Measurements from ENCODE around the gene MYH11.
A peak's percentile ranks its signal among the peaks of the same experiment; 100 is the strongest.

MYH11 gene

DNA sequence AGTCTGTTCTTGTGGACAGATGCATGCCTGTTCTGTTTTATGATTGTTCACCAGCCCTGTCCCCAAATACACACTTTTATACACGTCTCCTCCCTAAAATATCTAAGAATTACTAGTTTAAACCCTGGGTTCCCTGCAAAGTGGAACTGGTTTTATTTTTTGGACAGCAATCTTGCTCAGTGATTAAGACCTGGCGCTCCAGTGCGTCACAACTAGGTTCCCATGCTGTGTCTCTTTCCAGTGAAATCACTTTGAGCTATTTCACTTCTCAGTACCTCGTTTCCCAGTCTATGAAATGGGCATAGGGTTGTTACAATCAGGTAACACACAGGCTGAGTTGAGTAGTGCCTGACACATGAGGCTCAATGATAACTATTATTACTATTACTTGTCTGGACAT is 30.5 kb upstream of the MYH11 start:
- DNase-seq (ENCODE audit: extremely low read depth, low read depth) = no peak
- H3K4me3 ChIP-seq (replicated peaks; ENCODE audit: low read depth, low read length) = peak overlapping the region; percentile 83
- TF ChIP-seq, protein P1, sequence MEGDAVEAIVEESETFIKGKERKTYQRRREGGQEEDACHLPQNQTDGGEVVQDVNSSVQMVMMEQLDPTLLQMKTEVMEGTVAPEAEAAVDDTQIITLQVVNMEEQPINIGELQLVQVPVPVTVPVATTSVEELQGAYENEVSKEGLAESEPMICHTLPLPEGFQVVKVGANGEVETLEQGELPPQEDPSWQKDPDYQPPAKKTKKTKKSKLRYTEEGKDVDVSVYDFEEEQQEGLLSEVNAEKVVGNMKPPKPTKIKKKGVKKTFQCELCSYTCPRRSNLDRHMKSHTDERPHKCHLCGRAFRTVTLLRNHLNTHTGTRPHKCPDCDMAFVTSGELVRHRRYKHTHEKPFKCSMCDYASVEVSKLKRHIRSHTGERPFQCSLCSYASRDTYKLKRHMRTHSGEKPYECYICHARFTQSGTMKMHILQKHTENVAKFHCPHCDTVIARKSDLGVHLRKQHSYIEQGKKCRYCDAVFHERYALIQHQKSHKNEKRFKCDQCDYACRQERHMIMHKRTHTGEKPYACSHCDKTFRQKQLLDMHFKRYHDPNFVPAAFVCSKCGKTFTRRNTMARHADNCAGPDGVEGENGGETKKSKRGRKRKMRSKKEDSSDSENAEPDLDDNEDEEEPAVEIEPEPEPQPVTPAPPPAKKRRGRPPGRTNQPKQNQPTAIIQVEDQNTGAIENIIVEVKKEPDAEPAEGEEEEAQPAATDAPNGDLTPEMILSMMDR (IDR thresholded peaks at IDR 0.05; ENCODE audit: low read depth, low read length, missing control alignments) = no peak

DNA sequence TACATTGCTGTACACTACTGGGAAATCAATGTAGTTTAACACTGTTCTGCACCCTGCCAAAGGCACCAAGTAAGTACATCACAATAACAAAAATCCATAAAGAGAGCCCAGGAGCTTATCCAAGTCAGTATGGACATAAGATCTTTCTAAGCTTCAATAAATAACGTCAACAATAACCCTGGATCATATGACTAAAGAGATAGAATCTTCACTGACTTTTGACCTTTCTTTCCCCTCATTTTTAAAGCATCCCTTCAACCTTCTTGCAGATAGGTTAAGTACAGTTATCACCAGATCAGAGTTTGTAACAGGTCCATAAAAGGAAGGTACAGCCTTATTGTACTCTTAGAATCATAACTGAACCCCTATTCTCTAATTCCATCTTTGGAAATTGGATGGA is 29.2 kb upstream of the MYH11 start:
- H3K4me3 ChIP-seq (replicated peaks; ENCODE audit: low read depth, low read length) = no peak overlapping the region
- DNase-seq (ENCODE audit: extremely low read depth, low read depth) = no peak
- TF ChIP-seq, protein P1 (IDR thresholded peaks at IDR 0.05; ENCODE audit: low read depth, low read length, missing control alignments) = no peak

DNA sequence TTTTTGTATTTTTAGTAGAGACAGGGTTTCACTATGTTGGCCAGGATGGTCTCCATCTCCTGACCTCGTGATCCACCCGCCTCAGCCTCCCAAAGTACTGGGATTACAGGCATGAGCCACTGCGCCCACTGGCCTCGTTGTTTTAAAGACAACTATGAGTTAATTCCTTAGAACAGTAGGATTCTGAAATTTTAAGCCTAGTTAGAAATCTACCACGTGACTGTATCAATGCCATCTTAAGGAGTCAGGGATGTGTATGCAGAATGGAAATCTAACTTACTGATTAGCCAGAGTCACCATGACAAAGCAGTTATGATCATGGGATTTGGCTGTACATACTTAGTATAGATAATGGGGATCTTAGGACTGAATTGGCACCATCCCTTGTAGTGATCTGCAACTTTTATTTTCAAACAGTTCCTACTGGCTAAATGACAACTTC is 28.8 kb upstream of the MYH11 start:
- H3K4me3 ChIP-seq (replicated peaks; ENCODE audit: low read depth, low read length) = no peak overlapping the region
- TF ChIP-seq, protein P1 (IDR thresholded peaks at IDR 0.05; ENCODE audit: low read depth, low read length, missing control alignments) = no peak
- DNase-seq (ENCODE audit: extremely low read depth, low read depth) = no peak

DNA sequence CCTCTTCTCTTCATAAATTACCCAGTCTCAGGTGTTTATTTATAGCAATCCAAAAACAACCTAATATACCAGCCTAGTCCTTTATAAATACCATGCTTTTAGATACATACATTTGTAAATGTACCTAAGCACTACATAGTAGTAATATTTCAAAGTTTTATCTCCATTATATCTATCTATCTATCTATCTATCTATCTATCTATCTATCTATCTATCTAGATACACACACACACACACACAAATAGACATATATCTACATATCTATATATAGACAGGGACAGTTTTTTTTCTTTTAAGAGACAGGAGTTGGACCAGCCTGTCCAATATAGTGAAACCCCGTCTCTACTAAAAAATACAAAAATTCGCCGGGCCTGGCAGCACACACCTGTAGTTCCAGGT is 25.7 kb upstream of the MYH11 start:
- TF ChIP-seq, protein P1 (IDR thresholded peaks at IDR 0.05; ENCODE audit: low read depth, low read length, missing control alignments) = no peak
- DNase-seq (ENCODE audit: extremely low read depth, low read depth) = no peak
- H3K4me3 ChIP-seq (replicated peaks; ENCODE audit: low read depth, low read length) = no peak overlapping the region

DNA sequence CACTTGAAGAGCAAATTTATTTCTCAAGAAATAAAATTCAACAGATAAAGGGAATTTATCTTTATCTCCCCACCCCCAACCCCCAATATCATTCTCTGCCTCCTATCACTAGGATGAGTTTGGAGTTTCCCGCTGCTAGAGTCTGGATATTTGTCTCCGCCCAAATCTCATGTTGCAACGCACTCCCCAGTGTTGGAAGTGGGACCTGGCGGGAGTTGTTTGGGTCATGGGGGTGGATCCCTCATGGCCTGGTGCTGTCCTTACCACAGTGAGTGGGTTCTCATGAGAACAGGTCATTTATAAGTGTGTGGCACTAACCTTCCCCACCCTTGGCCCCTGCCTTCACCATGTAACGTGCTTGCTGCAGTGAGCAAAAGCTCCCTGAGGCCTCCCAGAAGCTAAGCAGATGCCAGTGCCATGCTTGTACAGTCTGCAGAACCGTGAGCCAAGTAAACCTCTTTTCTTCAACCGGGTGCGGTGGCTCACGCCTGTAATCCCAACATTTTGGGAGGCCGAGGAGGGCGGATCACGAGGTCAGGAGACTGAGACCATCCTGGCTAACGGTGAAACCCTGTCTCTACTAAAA is 25.1 kb upstream of the MYH11 start:
- DNase-seq (ENCODE audit: extremely low read depth, low read depth) = no peak
- H3K4me3 ChIP-seq (replicated peaks; ENCODE audit: low read depth, low read length) = no peak overlapping the region
- TF ChIP-seq, protein P1 (IDR thresholded peaks at IDR 0.05; ENCODE audit: low read depth, low read length, missing control alignments) = no peak

DNA sequence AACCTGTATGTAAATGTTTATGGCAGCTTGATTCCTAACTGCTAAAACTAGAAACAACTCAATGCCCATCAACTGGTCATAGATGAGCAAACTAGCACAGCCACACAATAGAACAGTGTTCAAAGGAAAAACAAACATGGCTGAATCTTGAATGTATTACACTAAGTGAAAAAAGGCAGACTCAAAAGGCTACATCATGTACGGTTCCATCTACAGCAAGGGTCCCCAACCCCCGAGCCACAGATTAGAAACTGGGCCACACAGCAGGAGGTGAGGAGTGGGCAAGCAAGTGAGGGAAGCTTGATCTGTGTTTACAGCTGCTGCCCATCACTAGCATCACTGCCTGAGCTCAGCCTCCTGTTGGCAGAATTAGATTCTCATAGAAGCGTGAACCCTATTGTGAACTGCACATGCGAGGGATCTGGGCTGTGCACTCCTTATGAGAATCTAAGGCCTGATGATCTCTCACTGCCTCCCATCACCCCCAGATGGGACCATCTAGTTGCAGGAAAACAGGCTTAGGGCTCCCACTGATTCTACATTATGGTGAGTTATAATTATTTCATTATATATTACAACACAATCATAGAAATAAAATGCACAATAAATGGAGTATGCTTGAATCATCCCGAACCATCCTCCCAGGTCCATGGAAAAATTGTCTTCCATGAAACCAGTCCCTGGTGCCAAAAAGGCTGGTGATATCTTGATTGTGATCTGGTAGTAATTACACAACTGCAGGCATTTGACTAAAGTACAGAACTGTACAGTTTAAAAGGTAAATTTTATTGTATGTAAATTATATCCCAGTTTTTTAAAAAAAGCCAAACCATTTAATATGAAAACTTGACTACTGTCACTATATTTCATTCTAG is 23.8 kb upstream of the MYH11 start:
- TF ChIP-seq, protein P1 (IDR thresholded peaks at IDR 0.05; ENCODE audit: low read depth, low read length, missing control alignments) = no peak
- DNase-seq (ENCODE audit: extremely low read depth, low read depth) = no peak
- H3K4me3 ChIP-seq (replicated peaks; ENCODE audit: low read depth, low read length) = no peak overlapping the region

Data from HFF-Myc (cell line).